Body of pancreas (tissue), 4 donors: Measurements from ENCODE around the gene SPG21.

Source experiments
- POLR2A ChIP-seq, 3 donors: fragments of 450-650 bp; IDR thresholded peaks; one replicate each; pipeline ENCODE4 v1.6.1; 2016; ENCODE audit warnings: antibody characterized with exemption in 3 of 3, mild to moderate bottlenecking in 2 of 3
- TF ChIP-seq, protein P1 (sequence below), 7 experiments: fragments of 450-650 bp in 4 of 7; fragments of 200-600 bp in 3 of 7; sonication (generic) in 3 of 7; IDR thresholded peaks; one replicate each; pipeline ENCODE4 v1.5.1; 2016 to 2019; ENCODE audit warnings: antibody characterized with exemption in 7 of 7

GRCh38 chr15:65020419-65020818, 30.7 kb upstream of the SPG21 start:
- TF ChIP-seq, protein P1, sequence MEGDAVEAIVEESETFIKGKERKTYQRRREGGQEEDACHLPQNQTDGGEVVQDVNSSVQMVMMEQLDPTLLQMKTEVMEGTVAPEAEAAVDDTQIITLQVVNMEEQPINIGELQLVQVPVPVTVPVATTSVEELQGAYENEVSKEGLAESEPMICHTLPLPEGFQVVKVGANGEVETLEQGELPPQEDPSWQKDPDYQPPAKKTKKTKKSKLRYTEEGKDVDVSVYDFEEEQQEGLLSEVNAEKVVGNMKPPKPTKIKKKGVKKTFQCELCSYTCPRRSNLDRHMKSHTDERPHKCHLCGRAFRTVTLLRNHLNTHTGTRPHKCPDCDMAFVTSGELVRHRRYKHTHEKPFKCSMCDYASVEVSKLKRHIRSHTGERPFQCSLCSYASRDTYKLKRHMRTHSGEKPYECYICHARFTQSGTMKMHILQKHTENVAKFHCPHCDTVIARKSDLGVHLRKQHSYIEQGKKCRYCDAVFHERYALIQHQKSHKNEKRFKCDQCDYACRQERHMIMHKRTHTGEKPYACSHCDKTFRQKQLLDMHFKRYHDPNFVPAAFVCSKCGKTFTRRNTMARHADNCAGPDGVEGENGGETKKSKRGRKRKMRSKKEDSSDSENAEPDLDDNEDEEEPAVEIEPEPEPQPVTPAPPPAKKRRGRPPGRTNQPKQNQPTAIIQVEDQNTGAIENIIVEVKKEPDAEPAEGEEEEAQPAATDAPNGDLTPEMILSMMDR (IDR thresholded peaks at IDR 0.05): no peak
- TF ChIP-seq POLR2A (IDR thresholded peaks at IDR 0.05): no peak
